Panc1 (cell line): ENCODE results near the gene KAZN.

Source experiments
- CTCF ChIP-seq: fragments of 450-650 bp; IDR thresholded peaks from 2 replicates; pipeline ENCODE4 v1.5.1; 2017; ENCODE audit warnings: mild to moderate bottlenecking
- POLR2AphosphoS5 ChIP-seq: IDR thresholded peaks from 2 replicates; pipeline ENCODE4 v1.6.1; 2012; ENCODE audit warnings: mild to moderate bottlenecking, low read depth, low read length, moderate library complexity
- REST ChIP-seq, 2 experiments: IDR thresholded peaks; 2 replicates each; pipeline ENCODE4 v1.6.1; 2011 to 2012; ENCODE audit warnings: low read depth in 2 of 2, control low read depth in 1 of 2, low read length in 1 of 2, mild to moderate bottlenecking in 1 of 2, moderate library complexity in 1 of 2; ENCODE audit not compliant: insufficient read depth in 1 of 2

GRCh38 chr1:15090373-15090772, 491.9 kb downstream of the KAZN start:
- TF ChIP-seq POLR2AphosphoS5 = no peak
- no peak for TF ChIP-seq REST (IDR thresholded peaks at IDR 0.05; ENCODE audit: insufficient read depth in 1 of 2, low read depth in 2 of 2, low read length in 1 of 2)
- no peak for TF ChIP-seq CTCF
